Measurements from ENCODE around the gene SULT1A3.

DNA sequence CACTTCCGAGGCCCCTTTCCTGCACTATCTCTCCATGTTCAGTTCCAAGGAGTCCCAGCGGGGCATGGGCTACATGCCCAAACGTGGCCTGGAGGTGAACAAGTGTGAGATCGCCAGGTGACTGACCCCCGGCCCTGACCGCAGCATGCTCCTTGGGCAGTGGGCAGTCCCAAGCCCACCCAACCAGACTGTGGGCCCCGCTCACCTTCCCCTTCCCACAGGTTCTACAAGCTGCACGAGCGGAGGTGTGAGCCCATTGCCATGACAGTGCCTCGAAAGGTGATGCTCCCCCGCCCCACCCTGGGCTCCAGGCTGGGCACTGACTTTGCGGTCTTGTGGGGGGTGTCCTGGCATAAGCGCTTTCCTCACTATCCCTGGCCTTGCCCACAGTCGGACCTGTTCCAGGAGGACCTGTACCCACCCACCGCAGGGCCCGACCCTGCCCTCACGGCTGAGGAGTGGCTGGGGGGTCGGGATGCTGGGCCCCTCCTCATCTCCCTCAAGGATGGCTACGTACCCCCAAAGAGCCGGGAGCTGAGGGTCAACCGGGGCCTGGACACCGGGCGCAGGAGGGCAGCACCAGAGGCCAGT, 11.0 kb upstream of the SULT1A3 start:
- TF ChIP-seq, protein P1, sequence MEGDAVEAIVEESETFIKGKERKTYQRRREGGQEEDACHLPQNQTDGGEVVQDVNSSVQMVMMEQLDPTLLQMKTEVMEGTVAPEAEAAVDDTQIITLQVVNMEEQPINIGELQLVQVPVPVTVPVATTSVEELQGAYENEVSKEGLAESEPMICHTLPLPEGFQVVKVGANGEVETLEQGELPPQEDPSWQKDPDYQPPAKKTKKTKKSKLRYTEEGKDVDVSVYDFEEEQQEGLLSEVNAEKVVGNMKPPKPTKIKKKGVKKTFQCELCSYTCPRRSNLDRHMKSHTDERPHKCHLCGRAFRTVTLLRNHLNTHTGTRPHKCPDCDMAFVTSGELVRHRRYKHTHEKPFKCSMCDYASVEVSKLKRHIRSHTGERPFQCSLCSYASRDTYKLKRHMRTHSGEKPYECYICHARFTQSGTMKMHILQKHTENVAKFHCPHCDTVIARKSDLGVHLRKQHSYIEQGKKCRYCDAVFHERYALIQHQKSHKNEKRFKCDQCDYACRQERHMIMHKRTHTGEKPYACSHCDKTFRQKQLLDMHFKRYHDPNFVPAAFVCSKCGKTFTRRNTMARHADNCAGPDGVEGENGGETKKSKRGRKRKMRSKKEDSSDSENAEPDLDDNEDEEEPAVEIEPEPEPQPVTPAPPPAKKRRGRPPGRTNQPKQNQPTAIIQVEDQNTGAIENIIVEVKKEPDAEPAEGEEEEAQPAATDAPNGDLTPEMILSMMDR (IDR thresholded peaks at IDR 0.05), result no peak
- TF ChIP-seq POLR2AphosphoS5 (IDR thresholded peaks at IDR 0.05), result no peak
